GM18517 (cell line): ENCODE data around the gene COL11A2.
"Not testable (repeated sequence)": the region's sequence is repeated elsewhere in the genome, so short reads cannot be mapped to it uniquely, and the experiment has no call there.

Experiments used
- ATAC-seq: cut with Tn5 transposase; IDR thresholded peaks from one replicate; pipeline ENCODE4 v1.9.1; 2021; ENCODE audit warnings: mild to moderate bottlenecking, moderate library complexity; ENCODE audit not compliant: unreplicated experiment

The COL11A2 gene

DNA sequence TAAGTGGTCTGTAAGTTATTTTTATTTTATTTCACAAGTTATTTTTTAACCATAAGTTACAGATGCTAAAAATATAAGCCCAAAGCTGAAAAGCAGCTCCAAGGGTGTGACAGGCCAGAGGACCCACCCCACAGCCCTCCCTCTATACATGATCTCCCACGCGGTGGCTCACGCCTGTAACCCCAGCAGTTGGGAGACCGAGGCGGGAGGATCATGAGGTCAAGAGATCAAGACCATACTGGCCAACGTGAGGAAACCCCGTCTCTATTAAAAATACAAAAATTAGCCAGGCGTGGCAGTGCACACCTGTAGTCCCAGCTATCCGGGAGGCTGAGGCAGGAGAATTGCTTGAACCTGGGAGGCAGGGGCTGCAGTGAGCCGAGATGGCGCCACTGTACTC, 32.2 kb downstream of the COL11A2 start:
- no peak for ATAC-seq

DNA sequence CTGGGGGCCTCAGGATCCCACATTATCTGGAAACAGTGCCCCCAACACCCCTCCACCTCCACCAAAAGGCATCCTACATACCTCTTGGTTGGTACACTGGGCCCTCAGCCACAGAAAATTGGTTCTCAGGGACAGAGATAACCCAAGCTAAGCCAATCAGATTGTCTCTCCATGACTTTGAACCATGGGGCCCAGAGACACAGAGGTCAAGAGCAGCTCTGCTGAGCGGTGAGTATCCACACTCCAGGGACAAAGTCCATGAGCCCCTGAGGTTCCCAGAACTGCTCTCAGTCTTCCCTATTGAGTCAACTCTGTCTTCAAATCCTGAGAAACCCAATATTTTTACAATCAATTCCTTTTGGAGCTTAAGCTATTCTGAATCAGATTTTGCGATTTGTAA, 35.3 kb downstream of the COL11A2 start:
- ATAC-seq: no peak

DNA sequence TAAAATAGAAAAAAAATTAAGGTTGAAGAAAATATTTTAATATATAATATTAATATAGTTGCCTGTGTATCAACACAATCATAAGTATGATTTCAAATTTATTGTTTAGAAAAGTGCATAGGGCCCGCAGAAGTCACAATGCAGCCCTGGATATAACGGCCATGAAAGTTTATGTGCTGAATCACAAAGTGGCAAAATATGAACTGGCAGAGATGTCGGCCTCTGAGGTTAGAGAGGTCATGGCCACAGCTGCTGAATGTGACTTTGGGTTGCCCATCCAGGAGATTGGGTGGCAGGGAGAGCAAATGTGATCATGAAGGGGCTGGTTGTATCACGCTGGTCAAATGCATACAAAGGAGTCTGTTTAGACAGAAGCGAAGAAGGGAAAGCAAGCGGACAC, 35.7 kb downstream of the COL11A2 start:
- no peak for ATAC-seq

DNA sequence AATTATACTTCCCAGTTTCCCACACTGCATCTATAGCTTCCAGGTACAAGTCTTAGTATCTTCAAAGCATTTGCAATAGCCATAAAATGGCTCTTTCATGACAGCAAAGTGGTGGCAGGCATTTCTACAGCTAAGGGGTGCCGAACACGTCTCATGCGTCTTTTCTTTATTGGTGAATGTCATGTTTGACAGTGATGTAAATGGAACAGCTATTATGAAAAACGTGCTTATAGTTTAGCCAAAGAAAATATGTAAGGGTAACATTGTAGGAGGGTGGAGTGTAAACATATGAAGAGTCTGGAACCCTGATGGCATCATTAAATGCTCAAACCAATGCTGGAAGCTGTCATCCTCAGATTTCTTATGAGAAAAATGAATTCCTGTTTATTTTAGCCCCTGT, 37.9 kb downstream of the COL11A2 start:
- ATAC-seq: no peak

DNA sequence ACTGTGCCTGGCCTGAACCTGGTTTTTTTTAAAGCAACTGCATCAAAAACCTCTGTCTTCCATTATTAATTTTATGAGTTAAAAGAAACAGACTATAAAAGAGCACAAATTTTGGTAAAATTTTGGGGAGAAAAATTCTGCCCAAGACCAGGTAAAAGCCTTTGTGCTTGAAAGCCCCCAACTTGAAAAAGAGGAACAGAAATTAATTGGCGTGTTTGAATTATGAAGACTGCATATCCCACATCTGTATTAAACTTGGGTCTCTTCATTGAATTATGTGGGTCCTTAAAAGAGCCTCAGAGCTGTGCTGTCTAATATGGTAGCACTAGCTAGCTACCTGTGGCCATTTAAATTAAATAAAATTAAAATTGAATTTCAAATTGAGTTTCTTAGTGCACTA, 41.2 kb downstream of the COL11A2 start:
- no peak for ATAC-seq

DNA sequence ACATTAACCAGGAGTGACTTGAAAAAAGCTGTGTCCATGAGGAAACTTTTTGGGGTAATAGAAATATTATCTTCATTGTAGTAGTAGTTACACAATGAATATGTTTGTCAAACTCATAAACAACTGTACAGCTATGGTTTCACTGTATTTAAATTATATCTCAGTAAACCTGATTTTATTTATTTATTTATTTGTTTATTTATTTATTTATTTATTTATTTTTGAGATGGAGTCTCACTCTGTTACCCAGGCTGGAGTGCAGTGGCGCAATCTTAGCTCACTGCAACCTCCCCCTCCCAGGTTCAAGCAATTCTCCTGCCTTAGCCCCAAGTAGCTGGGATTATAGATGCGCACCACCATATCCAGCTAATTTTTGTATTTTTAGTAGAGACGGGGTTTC, 41.7 kb downstream of the COL11A2 start:
- not testable (repeated sequence) for ATAC-seq

DNA sequence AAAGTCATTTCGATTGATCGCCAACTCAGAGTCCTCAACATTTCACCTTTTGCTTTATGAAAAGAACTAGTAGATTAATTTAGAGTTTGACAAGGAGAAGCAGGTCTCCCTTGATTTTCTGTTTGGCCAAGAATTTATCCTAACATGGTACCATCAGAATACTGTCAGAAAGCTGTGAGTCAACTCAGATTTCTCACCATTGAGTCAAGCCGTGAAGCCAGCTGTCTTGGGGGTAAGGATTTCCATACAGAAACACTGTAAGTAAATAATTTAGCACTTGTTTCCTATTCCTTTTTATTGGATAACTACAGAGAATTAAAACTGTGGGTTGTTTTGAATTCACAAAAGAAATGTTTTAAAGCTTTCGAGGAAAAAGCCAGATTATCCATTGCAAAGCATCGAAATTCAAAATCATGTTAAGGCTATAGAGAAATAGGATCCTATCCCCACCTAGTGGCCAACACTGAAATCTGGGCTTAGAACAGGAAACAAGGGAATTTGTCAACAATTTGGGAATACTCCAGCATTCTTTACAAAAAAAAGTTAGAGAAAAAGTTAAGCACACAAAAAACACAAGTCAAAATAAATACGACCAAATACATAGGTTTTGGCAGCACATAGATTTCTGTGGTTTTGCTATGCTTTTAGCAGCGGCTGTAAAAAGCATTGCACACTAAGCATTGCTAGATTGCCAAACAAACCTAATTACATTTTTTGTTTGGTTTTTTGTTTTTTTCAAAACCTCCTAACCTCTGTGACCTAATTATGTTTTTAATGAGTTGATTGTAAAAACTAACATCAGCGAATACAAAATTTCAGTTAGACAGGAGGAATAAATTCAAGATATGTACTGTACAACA, 44.2 kb downstream of the COL11A2 start:
- ATAC-seq: no peak

DNA sequence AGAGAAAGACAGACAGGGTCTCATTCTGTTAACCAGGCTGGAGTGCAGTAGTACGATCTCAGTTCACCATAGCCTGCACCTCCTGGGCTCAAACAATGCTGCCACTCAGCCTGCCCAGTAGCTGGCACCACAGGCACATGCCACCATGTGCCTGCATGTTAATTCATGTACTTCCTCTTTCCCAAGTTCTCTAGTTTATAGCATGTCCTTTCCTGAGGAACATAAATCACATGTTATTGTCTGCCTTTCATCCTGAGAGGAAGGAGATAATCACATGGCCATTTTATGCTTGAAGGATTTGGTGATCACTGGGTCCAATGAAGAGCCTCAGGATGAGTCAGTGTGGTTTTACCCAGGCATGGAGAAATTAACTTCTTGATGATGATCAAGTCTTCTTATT, 47.9 kb downstream of the COL11A2 start:
- no peak for ATAC-seq

DNA sequence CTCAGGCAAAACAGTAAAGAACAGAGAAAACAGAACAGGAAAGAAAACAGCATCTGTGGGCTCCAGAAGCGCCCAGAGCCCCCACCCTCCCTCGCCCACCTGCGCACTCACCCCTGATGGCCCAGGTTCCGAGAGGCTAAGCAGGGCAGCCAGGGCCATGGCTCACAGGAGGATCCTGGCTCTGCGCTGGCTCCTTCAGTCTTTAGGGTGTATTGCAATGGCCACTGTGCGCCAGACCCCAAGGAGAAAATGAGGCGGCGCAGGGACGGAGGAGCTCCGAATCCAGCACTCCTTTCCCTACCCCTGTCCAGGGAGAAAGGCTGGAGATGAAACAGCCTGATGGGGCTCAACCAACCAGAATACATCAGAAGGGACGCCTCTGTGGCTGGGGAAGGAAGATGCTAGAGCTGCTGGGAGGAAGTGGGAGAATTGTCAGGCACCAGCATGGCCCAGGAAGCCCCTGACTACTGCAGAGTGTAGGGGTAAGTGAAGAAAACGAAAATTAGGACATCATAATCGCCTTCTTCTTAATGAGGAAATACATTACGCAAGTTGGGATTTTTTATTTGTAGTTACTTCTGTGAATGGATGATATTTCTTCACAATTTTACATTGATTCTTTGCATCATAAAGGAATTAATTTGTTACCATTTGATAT, 49.0 kb downstream of the COL11A2 start:
- ATAC-seq: no peak

DNA sequence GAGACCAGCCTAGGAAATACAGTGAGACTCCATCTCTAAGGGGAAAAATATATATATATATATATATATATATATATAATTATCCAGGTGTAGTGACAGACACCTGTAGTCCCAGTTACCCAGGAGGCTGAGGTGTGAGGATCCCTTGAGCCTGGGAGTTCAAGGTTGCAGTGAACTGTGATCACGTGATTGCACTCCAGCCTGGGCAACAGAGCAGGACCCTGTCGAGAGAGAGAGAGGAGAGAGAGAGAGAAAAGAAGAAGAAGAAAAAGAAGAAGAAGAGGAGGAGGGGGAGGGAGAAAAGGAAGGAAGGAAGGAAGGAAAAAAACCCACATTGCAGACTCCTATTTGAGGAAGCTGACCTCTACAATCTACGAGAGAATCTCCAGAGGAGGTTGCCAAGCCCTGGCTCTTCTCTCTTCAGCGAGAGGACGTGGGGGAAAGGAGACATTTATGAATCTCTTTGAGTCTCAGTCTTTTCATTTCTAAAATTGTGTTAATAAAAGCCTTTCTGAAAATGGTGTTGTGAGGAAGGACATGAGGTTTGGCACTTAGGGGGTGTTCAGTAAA, 49.7 kb downstream of the COL11A2 start:
- no peak for ATAC-seq

DNA sequence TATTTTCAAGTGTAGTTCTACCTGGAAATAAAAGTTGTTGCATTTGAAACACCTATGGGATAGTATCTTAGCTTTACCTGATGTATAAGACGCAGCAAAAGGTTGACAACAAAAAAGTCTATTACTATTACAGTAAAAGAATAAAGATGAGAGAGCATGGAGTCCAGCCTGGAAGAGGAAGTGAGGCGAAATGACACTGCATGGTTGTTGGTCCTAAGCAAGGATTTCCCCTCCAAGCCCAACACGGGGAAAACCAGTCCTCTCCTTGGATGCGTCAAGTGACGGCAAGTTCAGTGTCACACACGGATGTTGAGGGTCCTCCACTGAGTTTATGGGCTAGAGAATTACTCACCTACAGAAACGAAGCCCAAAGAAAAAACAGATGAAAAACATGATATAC, 51.7 kb downstream of the COL11A2 start:
- ATAC-seq: no peak

DNA sequence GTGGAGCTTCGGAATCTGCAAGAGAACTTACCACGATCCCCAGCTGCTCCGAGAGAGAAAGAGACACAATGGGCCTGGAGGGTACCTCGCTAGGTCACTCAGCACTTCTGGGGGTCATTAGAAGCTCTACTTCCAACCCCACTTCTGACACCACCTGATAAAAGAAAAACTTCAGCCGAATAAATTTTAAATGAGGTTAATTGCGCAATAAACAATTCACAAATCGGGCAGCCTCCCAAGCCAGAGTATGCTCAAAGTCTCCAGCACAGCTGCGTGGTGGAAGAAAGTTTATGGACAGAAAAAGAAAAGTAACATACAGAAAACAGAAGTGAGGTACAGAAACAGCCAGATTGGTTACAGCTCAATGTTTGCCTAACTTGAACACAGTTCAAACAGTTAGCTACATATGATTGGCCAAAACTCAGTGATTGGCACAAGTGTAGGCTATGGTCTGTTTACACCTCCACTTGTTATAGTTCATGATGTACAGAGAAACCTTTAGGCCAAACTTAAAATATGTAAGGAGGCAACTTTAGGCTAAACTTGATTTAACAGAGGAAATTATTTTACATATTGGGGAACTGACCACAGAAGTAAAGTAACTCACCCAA, 52.6 kb downstream of the COL11A2 start:
- no peak for ATAC-seq

DNA sequence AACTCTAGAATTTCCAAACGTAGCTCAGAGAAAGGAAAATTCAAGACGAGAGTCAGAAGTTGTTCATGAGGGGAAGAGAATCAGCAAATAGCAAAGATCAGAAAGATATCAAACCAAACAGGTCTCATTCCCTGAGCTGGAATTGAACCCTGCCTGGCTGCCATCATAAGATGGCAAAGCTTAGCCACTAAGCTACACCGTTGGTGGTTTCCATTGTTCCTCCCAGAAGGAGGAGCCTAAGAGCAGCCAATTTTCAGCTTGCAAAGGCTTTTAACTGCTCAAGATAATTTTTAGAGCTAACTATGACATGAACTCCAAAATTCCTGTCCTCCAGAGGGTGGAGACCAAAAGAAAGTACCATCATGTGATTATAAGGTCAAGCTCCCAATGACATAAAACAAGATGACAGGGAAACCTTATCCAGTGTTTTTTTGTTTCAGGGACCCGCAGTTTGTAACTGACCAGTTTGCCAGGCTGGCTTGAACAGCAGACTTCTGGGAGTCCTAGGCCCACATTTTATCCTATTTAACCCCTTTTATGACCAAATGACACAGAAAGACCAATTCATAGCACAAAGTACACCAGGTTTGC, 55.9 kb downstream of the COL11A2 start:
- ATAC-seq: no peak

DNA sequence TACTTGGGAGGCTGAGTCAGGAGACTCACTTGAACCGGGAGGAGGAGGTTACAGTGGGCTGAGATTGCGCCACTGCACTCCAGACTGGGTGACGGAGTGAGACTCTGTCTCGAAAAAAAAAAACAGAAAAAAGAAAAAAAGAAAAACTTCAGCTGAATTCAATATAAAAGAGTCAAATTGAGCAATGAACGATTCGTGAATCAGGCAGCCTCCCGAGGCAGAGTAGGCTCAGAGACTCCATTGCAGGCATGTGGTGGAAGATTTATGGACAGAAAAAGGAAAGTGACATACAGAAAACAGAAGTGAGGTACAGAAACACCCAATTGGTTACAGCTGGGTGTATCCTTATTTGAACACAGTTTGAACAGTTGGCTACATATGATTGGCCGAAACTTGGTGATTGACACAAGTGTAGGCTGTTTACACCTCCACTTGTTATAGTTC, 60.2 kb downstream of the COL11A2 start:
- ATAC-seq: no peak

DNA sequence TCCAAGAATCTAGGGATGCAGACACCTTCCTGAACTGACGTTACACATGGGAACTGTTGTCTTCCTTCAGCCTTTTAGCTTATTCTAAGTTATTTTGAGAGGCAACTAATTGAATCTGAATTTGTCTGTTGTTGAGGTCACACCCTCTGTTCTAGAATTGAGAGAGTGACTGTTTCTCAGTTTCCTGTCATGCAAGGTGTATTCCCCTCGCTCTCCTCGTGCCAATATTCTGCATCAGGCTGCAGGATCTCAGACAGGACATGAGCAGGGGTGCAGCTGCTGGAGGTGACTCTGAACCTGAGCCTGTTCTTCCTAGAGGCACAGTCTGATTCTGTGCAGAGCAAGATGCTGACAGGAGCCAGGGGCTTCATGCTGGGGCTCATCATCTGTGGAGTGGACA, 63.9 kb downstream of the COL11A2 start:
- no peak for ATAC-seq

DNA sequence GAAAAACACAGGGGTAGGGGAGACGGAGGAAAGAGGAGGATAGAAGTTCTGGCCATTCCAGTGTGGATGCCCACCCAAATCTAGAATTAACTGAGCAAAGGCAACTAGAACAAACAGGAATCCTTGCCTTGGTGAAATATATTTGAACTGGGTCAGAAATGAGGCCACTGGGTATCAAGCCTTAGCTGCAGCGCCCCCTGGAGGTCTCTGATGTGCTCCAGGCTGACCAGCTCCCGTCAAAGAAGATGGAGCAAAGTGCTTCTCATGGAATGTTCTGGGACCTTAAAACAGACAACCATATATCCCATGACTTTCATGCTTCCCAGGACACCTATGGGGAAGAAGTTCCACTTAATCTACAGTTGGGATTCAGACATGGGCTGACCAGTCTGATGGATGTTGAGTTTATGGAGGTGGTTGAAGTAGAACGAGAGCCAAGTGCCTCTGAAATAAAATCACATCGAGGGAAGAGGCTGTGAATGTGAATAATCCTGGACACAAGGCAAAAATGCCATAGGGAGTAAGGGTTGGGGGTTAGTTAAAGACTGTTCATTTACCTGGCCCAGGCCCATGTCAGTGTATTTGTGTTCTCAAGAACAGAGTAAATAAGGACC, 66.1 kb downstream of the COL11A2 start:
- no peak for ATAC-seq

DNA sequence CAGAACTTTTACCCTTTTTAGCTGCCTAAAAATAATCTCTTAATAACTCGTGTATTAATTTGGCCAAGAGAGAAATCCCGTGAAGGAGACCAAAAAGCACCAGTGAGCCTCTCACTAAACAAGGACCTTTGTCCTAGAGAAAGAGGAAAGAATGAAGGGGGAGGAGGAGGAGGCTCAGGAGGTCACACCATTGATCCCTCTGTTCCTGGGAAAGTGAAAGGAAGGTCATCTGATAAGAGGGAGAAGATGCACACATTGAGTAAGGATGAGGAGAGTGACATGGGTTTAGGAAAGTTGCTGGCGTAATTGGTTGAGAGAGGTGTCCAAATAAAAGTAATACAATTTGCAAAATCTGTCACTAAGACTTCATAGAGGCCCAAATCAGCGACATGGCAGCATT, 67.3 kb downstream of the COL11A2 start:
- no peak for ATAC-seq

DNA sequence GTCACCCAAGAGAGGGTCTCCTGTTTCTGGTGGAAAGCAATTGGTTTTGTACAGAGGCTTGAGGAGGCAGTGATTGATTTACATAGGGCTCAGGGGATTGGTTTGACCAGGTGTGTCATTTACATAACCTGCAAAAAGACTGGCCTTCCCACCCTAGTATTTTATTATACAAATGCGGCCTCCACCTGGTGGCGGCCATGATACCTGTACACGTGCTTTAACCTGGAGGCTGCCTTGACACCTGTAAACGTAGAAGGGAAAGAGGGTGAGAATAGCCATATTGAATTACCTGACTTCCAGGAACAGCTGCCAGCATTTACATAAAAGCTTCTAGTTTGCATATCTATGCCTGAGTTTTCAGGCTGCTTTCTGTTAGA, 67.8 kb downstream of the COL11A2 start:
- ATAC-seq: no peak

DNA sequence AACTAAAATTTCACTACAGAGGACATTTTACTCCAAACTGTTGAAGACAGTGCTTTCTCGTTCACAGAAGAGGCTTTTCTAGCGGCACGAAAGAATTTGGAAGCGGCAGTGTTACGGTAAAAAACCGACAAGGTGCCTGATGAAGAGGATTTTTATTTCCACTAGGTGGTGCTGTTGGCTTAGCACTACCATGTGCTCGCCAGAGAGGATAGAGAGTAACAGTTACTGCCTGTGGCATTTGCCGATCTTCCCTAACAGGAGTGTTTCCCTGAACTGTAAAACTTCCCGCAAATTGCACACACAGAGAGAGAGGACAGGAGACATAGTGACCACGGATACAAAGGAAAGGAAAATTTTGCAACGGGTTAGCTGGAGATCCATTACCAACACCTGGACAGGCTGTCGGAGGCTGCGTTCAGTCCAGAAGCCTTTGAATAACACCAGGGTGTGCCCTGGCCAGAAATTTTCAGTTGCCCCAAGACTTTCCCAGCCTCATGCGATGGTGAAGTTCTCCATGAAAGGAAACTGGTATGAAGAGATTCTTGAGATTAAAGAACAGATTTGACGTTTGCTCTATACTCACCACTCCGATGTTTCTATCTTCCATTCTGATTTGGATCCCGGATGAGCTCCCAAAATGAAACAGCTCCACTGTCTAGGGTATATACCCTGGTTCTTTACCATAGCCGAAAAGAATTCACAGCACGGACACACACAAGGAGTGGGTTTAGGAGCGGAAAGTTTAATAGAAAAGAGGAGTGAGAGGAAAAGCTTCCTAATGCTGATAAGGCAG, 68.3 kb downstream of the COL11A2 start:
- no peak for ATAC-seq

DNA sequence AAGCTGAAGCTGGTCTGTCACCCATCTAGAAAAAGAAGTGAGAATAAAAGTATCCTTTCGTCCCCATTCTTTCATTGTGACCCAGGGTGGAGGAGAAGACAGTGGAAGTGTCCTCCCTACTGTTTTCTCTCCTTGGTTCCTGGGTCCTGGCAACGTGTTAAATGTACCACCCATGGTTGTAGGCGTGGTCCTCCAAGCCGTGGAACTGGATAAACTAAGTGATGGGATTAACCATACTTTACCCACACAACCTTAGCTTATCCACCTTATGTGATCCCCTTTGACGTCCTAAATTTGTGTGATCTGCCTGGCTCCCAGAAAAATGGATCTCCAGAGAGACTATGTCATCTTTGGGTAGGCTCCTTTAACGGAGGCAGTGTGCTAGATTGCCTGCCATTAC, 69.1 kb downstream of the COL11A2 start:
- no peak for ATAC-seq
